Activated CD4-positive, alpha-beta T cell treated with anti-CD3 and anti-CD28 coated beads, Interleukin-2, amount 50 U/mL, for 48 hours (primary cell): Measurements from ENCODE around the gene CAND2.
"Not testable (repeated sequence)": the region's sequence is repeated elsewhere in the genome, so short reads cannot be mapped to it uniquely, and the experiment has no call there.

Source experiments
- DNase-seq, 2 experiments: peaks; one replicate each; pipeline ENCODE4 v3.0.0-alpha.2; 2020

The CAND2 gene

GRCh38 chr3:12866836-12867235 lies 70.4 kb downstream of the CAND2 start:
- no peak for DNase-seq

- peak; percentile 69 to 79 for DNase-seq
Observed at GRCh38 chr3:12868039-12869034, 71.9 kb downstream of the CAND2 start.

DNA sequence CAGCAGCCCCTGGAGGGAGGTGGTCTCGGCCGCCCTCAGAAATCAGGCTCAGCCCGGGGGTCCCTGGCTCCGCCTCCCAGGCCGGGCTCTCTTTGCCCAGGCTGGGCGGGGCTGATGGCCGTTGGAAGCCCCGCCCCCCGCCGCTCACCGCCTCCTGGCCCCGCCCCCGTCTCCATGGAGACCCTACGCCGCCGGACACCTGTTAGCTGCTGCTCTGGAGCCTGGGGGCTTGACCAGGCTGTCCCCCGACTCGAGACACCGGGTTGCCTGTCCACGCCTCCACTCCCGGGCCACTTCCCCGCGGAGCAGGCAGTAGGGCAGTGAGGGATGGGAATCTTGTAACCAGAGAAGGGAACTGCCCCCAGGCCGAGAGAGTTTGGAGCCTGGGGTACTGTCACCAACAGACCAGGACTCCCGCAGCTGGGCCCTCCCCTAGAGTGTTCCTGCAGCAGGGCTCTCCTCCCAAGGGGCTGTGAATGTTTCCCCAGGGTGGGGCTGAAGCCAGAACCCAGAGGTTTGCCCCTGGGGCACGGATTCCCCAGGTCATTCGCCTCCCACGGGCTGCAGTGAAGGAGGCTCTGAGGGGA lies 72.6 kb downstream of the CAND2 start:
- peak; percentile 49 to 62 for DNase-seq

GRCh38 chr3:12870942-12871341 lies 74.5 kb downstream of the CAND2 start:
- DNase-seq, result no peak

- no peak for DNase-seq
Observed at GRCh38 chr3:12871404-12871983, 75.0 kb downstream of the CAND2 start.

GRCh38 chr3:12875857-12876836 lies 79.7 kb downstream of the CAND2 start:
- DNase-seq, result peak; percentile 16 to 30

- no peak for DNase-seq
Observed at GRCh38 chr3:12877040-12877439, 80.6 kb downstream of the CAND2 start.

GRCh38 chr3:12878141-12878574 lies 81.7 kb downstream of the CAND2 start:
- DNase-seq, result no peak

GRCh38 chr3:12878758-12879157 lies 82.3 kb downstream of the CAND2 start:
- not testable (repeated sequence) for DNase-seq

DNA sequence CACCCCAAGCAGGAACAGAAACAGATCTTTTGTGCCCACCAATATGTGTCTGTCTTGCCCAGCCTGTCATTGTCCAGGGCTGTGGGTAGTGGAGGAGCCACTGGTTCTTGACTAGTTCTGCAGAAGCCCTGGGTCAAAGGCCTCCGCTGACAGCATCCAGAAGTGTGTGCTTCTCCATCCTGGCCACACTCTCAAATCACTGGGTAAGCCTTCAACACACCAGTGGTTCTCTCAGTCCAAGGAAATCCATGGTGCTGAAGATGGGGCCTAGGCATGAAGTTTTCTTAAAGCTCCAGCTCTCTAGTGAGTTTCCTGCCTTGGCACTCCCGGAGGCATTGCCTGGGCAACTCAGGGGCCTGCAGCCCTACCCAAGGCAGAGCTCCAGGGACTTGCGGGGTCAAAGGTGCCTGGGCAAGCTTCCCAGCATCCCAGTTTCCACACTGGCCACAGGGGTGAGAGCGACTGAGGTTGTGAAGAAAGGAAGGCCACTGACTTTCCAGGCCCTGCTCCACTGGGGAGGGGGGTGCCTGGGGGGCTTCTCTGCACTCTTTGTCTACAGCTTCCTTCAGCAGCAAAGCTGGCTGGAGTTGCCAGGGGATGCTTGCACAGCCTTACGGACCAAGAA lies 82.8 kb downstream of the CAND2 start:
- DNase-seq, result no peak

DNA sequence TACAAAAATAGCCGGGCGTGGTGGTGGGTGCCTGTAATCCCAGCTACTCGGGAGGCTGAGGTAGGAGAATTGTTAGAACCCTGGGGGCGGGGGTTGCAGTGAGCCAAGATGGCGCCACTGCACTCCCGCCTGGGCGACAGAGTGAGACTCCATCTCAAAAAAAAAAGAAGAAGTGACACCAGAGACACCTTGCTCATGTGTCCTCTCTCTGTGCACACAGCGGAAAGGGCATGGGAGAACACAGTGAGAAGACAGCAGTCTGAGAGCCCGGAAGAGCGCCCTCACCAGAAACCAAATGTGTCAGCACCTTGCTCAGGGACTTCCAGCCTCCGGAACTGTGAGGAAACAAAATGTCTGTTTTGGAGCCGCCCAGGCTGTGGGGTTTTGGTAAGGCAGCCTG lies 85.4 kb downstream of the CAND2 start:
- not testable (repeated sequence) for DNase-seq

GRCh38 chr3:12882336-12883310 lies 86.1 kb downstream of the CAND2 start:
- DNase-seq, result no peak

DNA sequence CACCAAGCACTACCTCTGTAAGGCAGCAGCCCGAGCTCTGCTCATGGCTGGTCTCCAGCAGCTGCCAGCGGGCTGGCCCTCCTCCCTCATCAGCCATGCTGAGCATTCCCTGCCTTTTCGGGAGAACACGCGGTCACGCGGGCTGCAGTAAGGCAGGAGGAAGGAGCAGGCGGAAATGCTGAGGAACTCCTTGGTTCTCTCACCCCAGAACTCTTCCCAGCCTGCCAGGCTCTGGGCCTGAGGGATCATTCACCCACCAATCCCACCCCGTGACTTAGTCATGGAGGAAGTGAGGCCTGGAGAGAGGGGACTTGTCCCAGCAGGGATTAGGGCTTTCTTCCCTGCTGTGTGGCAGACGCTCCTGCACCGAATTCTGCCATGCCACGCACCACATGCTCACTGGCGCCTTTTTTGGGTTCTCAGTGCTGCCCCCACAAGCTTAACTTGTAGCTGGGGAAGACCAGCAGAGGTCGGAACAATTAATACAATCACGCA lies 87.8 kb downstream of the CAND2 start:
- no peak for DNase-seq
